GM12801 (cell line): Measurements from ENCODE around the gene PBRM1.

Experiments used
- CTCF ChIP-seq: IDR thresholded peaks from one replicate; pipeline ENCODE4 v1.5.1; 2011; ENCODE audit warnings: control low read depth; ENCODE audit not compliant: insufficient read length; ENCODE audit errors: extremely low read depth

The PBRM1 gene

GRCh38 chr3:52685285-52685708, 416 bp downstream of the PBRM1 start:
- no peak for TF ChIP-seq CTCF

GRCh38 chr3:52684184-52684583, 1.5 kb downstream of the PBRM1 start:
- no peak for TF ChIP-seq CTCF

GRCh38 chr3:52683611-52684010, 2.1 kb downstream of the PBRM1 start:
- TF ChIP-seq CTCF, result no peak

- no peak for TF ChIP-seq CTCF
Observed at GRCh38 chr3:52682016-52682415, 3.7 kb downstream of the PBRM1 start.

GRCh38 chr3:52681596-52681995, 4.1 kb downstream of the PBRM1 start:
- no peak for TF ChIP-seq CTCF

GRCh38 chr3:52679811-52680210, 5.9 kb downstream of the PBRM1 start:
- no peak for TF ChIP-seq CTCF

- no peak for TF ChIP-seq CTCF
Observed at GRCh38 chr3:52679199-52679538, 6.5 kb downstream of the PBRM1 start.
